Umbilical cord (tissue), 2 donors: ENCODE results near the gene SNIP1. TPM values are rescaled to one million over a fixed set of nuclear protein-coding genes. Genes with fewer than 3 reads are reported as not detected.
A peak's percentile ranks its signal among the peaks of the same experiment; 100 is the strongest.
"Not testable (repeated sequence)": the region's sequence is repeated elsewhere in the genome, so short reads cannot be mapped to it uniquely, and the experiment has no call there.

Source experiments
- DNase-seq: peaks from one replicate; pipeline ENCODE4 v3.0.0-alpha.2; 2015; ENCODE audit warnings: low spot score
- total RNA-seq: library from RNA; depleted of rRNA; stranded (reverse); fragments of >200 nt; gene quantifications from one replicate; pipeline ENCODE4 v1.2.3, GENCODE V29; 2014; ENCODE audit warnings: low replicate concordance; ENCODE audit not compliant: insufficient read depth

SNIP1 gene
- total RNA-seq, 1 donor from 2014 or later = 11.1 TPM

DNA sequence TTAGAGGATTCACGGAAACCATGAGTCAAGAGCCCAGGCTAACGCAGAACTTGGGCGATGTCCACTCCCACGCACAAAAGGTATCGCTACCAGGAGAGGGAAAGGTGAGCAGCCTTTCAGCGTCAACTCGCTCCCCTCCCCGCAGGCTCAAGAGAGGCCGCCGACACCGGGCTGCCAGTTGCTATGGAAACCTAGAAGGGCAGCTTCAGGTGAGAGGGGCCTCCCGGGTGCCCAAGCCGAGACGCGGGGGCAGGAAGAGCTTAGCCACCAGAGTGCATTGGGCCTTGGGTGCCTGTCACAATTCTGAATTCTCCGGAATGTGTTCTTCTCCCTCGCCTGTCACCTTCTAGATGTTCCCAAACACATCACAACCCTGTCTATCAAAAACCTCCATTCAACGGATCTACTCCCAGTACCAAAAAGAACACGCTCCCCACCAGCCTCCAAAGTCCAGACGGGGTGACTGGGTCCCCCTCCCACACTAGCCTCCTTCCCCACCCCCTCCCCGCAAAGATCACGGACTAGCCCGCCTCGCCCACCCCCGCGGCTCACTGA is 40.2 kb downstream of the SNIP1 start:
- peak; percentile 35 for DNase-seq

DNA sequence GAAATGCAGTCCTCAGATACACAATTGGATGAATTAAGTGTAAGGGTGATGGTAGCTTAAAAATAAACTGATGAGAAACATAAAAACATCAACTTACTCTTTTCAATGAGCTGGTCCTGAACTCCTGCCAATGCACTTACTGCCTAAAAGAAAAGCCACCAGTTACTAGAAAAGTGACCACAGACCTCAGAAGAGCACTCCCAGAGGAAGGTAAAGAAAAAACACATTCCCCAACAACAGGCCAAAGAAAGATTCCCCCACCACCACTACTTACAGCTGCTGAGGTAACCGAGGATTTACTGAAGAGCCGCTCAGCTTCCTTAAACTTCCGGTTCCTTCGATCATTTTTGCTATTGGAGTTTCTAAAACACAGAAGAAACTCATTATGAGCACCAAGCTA is 44.9 kb downstream of the SNIP1 start:
- DNase-seq = no peak

DNA sequence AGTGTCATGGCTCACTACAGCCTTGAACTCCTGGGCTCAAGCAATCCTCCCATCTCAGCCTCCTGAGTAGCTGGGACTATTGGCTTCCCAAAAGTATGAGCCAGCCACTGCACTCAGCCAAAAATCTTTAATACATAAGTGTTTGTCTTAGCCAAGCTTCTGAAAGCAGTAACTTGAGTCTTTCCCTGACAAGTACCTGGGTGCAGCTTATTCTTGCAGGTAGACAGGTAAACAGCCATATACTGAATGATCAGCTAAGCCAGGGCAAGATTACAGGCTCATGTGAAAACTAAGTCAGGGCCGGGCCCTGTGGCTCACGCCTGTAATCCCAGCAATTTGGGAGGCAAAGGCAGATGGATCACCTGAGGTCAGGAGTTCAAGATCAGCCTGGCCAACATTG is 47.4 kb downstream of the SNIP1 start:
- no peak for DNase-seq

DNA sequence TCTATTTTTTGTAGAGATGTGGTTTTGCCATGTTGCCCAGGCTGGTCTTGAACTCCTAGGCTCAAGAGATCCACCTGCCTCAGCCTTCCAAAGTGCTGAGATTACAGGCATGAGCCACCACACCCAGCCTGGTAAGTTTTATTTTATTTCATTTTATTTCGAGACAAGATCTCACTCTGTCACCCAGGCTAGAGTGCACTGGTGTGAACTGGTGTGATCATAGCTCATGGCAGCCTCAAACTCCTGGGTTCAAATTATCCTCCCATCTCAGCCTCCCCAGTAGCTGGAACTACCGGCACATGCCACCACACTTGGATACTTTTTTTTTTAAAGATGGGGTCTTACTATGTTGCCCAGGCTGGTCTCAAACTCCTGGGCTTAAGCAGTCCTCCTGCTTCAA is 51.3 kb downstream of the SNIP1 start:
- not testable (repeated sequence) for DNase-seq

DNA sequence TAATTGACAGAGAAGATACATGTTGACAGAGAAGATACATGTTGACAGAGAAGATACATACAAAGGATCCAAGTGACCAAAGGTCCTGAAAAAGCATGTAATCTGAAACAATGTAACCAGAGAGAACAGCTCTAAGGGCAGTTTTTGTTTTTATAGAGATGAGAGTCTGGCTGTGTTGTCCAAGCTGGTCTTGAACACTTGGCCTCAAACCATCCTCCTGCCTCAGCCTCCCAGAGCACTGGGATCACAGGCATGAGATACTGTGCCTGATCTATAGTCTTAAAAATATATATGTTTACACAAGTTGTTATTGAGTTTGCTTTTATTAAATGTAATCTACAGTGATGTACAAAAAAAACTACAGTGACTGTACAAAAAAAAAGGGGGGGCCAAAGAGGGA is 52.0 kb downstream of the SNIP1 start:
- no peak for DNase-seq

DNA sequence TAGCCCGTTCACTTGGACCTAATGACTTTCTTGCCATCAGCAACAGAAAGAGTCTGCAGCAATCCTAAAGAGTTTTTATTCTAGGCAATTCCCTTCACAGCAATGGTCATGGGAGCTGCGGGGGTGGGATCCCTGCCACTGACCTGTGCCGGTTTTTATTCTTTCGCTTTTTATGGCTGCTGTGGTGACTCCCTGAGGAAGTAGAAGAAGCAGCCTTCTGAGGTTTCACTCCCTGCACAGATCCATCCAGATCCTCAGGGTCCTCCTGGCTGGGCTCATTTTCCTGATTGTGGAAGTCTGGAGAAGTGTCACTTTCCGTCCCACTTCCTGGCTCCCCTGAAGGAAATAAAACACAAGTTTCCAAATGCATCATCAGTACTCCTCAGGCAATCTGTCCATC is 52.4 kb downstream of the SNIP1 start:
- DNase-seq = no peak

DNA sequence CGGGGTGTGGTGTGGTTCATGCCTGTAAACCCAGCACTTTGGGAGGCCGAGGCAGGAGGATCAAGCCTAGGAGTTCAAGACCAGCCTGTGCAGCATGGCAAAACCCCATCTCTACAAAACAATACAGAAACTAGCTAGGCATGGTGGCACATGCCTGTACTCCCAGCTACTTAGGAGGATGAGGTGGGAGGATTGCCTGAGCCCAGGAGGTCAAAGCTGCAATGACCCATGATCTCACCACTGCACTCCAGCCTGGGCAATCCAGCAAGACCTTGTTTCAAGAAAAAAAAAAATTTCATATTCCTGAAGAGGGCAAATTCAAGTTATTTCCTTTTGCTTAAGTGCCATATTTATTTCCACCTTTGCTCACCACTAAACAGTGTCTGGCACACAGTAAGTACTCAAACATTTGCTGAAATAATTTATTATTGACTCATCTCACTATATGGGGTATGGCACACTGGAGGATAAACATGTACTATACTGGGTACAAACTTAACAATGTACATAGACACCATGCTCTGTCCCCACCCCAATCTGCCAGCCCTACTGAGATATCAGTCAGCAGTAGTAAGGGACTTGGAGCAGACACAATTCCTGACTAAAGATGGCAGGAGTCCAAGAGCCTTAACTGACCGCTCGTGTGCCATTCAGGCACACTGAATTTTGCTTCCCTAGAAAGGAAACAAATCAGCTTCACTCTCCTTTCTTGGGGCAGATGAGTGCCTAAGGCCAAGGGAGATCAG is 55.0 kb downstream of the SNIP1 start:
- no peak for DNase-seq

DNA sequence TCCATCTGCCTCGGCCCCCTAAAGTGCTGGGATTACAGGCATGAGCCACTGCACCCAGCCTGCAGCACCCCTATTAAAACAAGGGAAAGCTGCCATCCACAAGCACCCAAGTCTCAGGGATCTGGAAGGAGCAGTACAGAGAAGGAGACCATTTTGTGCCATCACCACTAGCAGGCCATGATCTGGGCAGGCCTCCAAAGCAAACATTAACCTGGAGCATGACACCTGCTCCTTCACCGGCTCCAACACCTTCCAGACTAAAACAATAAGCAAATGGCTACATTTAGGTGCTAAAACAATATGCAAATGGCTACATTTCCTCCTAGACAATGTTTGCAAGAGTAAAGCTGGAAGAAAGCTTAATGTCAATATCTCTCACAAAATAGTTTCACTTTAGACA is 56.3 kb downstream of the SNIP1 start:
- no peak for DNase-seq

DNA sequence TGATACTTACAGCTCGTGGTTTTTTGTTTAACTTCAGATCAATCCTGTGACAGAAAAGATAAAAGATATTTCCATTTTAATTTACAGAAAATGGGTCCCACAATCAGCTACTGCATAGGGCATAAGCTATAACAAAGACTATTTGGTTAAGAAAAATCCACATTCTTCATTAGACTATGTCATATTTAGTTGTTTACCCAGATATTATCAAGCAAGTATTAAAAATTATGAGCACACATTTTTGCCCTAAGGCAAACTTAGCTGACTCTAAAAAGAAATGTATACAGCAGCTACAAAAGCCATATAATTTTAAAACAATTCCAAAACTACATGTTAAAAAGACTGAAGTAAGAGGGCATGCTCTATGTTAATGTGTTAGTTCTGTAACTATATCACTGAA is 58.2 kb downstream of the SNIP1 start:
- no peak for DNase-seq

DNA sequence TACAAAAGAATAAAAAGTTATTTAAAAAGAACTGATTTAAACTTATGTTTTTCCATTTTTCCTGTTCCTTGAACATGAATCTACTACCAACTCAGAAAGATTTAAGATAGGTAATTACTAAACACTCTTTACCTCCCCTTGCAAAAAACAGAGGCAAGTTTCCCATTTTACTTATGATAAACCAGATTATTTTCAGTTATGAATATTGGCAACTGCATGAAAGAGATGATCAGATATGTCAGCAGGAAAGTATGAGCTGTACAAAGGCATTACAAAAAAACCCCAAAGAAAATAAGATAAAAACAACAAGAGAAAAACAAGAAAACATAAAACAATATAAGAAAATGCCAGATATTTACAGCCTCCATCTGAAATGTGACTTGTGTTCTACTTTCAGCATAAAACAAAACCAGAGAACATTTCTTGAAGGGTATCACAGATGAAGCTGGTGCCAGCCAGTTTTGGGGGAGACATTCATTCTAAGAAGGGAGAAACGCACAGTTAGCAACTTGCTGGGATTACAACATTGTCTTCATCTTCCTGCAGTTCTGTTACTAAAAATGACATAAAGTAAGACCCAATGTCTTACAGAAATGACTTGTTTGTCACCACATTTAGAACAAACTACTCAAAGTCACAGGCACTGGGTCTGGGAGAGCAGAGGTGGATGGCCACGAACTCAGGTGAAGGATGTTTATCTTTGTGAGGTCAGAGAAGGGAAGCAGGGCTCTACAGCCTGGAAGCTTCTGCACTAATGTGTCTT is 60.6 kb downstream of the SNIP1 start:
- no peak for DNase-seq

DNA sequence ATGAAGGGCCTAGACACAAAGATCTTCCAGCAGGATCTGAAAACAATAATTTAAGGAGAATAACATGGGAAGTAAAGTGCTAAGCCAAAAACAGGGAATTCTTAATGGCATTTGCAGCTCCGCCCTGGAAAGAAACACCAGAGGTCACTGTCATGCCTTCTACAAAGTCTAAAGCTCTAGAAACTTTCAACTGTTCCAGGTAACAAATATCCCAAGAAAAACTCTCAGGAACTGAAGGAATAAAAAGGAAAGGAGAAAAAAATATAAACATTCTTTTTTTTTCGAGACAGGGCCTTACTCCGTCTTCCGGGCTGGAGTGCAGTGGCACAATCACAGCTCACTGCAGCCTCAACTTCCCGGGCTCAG is 66.5 kb downstream of the SNIP1 start:
- no peak for DNase-seq

DNA sequence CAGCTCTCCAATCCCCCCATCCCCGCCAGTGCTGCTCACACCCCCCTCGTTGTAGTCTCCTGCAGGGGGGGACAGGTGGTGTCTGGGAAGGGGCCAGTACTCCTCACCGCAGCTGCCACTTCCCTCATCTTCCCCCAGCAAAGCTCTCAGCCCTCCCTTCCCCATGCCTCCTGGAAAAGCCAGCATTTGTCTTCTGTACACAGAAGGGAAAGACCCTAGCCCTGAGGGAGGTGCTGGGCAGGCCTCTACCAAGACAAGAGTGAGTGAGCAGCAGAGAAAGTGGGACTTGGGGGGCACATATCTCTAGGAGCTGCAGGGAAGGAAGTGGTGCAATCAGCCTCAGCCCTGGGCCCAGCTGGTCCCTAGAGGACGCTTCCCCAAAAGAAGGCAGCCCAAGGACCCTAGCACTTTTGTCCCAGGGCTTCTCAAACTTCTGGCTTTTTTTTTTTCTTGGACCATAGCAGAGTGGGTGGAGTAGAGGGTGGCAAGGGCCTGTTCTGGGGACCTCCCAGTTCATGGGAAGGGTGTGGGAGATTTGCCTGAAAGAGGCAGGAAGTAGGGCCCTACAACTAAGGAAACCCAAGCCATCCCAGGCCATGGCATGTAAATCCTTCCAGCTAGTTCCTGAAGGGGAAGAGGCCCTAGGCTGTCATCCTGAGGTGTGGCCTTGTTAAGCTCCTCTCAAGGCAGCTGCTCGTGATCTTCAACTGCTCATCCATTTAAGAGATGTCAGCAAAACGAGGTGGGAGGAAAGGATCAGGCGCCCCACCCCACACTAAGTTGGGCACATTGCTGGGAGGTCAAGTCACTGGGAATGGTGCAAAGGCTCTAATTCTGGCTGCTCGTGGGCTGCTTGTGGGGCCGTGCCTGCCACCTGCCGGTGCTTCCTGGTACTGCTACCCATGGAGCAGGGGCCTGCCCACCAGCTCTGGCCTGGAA is 67.1 kb downstream of the SNIP1 start:
- DNase-seq = peak; percentile 74

DNA sequence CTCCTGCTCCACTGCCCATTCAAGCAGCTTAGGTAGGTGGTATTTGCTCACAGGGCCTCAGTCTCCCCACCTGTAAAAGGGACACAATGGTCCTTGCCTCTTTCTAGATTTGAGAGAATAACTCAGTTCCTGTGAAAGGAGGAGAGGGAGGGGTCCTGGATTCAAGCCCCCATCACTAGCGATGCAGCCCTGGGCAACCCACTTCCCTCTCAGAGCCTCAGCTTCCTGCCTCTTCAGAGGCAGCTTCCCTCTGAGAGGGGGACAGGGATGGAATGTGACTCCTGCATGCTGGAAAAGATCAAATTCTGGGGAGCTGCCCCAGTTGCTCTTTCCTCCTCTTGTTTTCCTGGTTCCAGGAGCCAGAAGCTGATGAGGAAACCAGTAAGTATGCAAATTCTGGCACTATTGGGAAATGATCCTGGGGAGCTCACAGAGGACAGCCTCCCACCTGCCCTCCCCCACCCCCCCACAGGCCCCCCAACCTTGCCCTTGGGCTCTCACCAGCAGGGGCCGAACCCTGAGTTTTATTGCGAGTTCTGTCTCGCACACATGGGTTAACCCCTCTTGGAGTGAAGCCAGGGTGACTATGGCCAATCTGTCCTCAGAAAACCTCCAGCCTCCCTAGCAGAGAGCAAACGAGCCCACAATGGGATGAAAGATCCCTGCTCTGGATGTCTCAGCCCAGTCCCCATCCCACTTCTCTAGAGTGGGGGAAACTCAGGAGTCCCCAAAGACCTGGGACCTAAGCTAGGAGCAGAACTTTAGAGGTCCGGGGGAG is 68.0 kb downstream of the SNIP1 start:
- no peak for DNase-seq

Other genes starting within 250 kb of the SNIP1 start
- gene ZC3H12A, start 79.7 kb downstream of the SNIP1 start, total RNA-seq = 4.1 TPM
- gene MEAF6, start 39.5 kb downstream of the SNIP1 start, total RNA-seq = 57.8 TPM
- gene DNALI1, start 2.6 kb upstream of the SNIP1 start, total RNA-seq = 2.9 TPM
- gene GNL2, start 41.6 kb upstream of the SNIP1 start, total RNA-seq = 48.9 TPM
- gene RSPO1, start 80.6 kb upstream of the SNIP1 start, total RNA-seq = 0.24 TPM
- gene CDCA8, start 138.2 kb upstream of the SNIP1 start, total RNA-seq = not detected
- 21.2 TPM for gene EPHA10, start 210.8 kb upstream of the SNIP1 start, total RNA-seq
- gene MANEAL, start 239.6 kb upstream of the SNIP1 start, total RNA-seq = 1.7 TPM